ENCODE data around the gene DPEP1. TPM values are rescaled to one million over a fixed set of nuclear protein-coding genes. Genes with fewer than 3 reads are reported as not detected.

The DPEP1 gene
- total RNA-seq, 1 experiment from 2014 or later: 1.1 TPM

DNA sequence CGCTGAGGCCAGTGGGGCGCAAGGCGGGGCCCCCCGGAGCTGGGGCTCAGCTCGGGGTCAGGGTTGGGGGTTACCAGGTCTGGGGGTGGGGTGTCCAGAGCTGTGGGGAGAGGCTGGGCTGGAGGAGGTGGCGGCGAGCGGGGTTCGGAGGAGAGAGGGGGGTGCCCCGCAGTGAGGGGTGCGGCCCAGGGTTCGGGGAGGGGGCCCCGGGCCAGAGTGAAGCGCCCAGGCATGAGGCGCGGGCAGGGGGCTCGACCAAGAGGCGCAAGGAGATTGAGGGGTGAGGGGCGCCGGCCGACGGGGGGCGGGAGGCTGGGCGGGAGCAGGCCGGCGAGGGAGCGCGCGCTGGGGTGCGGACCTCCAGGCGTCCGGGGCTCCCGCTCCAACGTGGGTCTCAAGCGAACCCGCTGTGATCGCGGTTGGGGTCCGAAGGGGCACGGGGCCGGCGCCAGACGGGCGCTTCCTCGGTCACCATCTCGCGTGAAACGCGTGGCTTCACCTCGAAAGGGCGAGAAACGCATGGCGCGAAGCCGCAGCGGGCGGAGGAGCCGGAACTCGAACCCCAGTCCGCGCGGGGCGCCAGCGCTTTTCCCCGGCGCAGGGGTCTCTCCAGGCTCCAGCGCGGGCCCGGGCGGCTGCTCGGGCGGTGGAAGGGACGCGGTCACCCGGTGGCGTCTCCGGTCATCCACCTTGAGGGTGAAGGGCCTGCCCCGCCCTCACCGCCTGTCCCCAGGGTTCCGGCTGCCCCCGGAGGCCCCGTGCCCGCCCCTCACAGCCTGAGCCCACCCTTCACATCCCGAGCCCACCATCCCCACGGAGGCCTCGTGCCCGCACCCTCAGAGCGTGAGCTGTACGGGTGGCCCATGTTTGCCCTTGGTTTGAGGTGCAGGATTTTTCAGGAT, 37.0 kb upstream of the DPEP1 start:
- POLR2A ChIA-PET: interaction anchor here (1.2 kb wide), 1 partner anchor 11 kb away, joined by 3 read pairs; no protein-coding TSS in a partner anchor
- H3K4me1 ChIP-seq (ENCODE audit: control insufficient read depth in 1 of 2, insufficient read depth in 2 of 2, low read length in 2 of 2): peaks cover 19 to 41% of the 10 kb centered on the region in 2 experiments
- DNase-seq (ENCODE audit: low read depth, low spot score): no peak
- intact Hi-C loops (cut with micrococcal nuclease): no loop called here
- RAD21 ChIA-PET (ENCODE audit: low non-redundant PET in 1 of 2, low total read pairs in 2 of 2, uncharacterized antibody in 2 of 2, unreplicated experiment in 2 of 2): interaction anchor here in 1 of 2 experiments (1.3 kb wide), 1 partner anchor 65 kb away, joined by 3 read pairs; no protein-coding TSS in a partner anchor
- peaks cover 15 to 36% of the 10 kb centered on the region in 2 experiments; a peak in 3 of 4 replicates for H3K36me3 ChIP-seq (ENCODE audit: control insufficient read depth in 1 of 2, insufficient read depth in 2 of 2, low read length in 2 of 2)
- no peak for ATAC-seq
- peak overlapping the region; percentile 99 for H3K27ac ChIP-seq (ENCODE audit: low read depth, low read length)
- TF ChIP-seq EZH2phosphoT487 (IDR thresholded peaks at IDR 0.05; ENCODE audit: borderline replicate concordance) (no peak), ZFX (IDR thresholded peaks at IDR 0.05) (peak; percentile 37; the same call in 1 of the 2 replicates), POLR2AphosphoS5 (IDR thresholded peaks at IDR 0.05; ENCODE audit: low read depth, low read length) (peak; percentile 8; the same call in 1 of the 2 replicates)
- CTCF ChIA-PET: interaction anchor here (1.5 to 2.2 kb wide), 2 partner anchors 11 to 12 kb away, joined by 5 to 8 read pairs; no protein-coding TSS in a partner anchor
- peaks cover 37% of the 10 kb centered on the region for H3K79me2 ChIP-seq (ENCODE audit: insufficient read depth, low read length)
- no peaks in the 10 kb centered on the region for H3K27me3 ChIP-seq (ENCODE audit: insufficient read depth, low read length)
- peaks cover 0 to 4% of the 10 kb centered on the region in 2 experiments; a peak in 1 of 4 replicates for H3K9me3 ChIP-seq (ENCODE audit: control insufficient read depth in 1 of 2, insufficient read depth in 1 of 2, low read depth in 1 of 2, low read length in 2 of 2)
- H3K9ac ChIP-seq (ENCODE audit: low read length): peak overlapping the region; percentile 99
- no peak overlapping the region for H2AFZ ChIP-seq (ENCODE audit: low read depth, low read length, poor library complexity, severe bottlenecking)
- no peaks in the 10 kb centered on the region for H4K20me1 ChIP-seq (ENCODE audit: insufficient read depth)
- H3K4me2 ChIP-seq (ENCODE audit: low read length): peak overlapping the region; percentile 98
- BruUV-seq (replicated peaks): no TSS peak
- peak overlapping the region; percentile 71 to 97 for H3K4me3 ChIP-seq (replicated peaks in 1 of 2; ENCODE audit: low read depth in 1 of 2, low read length in 2 of 2)
- H3K9me2 ChIP-seq (ENCODE audit: insufficient read depth): no peaks in the 10 kb centered on the region

DNA sequence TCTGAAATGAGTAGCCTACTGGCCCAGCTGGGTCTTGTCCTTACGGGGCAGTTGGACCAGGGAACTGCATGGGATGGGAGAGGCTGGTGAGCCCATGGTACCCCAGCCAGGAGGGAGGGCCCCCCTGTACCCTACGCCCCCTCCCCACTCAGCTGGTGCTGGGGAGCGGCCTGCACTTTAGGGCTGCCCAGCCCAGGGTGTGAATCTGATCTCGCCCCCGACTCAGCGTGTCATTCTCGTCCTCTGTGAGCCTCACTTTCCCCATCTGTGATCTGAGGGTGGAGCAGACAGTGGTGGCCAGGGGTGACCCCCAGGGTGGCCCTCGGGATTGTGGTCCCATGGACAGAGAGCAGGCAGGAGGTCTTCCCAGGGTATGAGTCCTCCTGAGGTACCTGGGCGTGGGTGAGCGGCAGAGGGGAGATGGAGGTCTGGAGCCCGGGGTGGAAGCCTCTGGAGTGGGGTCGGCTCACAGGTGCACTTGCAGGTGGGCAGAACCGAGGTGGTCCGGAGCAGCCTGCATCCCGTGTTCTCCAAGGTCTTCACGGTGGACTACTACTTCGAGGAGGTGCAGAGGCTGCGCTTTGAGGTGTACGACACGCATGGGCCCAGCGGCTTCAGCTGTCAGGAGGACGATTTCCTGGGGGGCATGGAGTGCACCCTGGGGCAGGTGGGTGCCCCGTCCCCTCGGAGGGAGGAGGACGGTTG, 36.2 kb upstream of the DPEP1 start:
- DNase-seq (ENCODE audit: low read depth, low spot score) (no peak), ATAC-seq (no peak)
- Histone ChIP-seq H3K27ac (ENCODE audit: low read depth, low read length) (peak overlapping the region; percentile 99), H3K4me1 (ENCODE audit: control insufficient read depth in 1 of 2, insufficient read depth in 2 of 2, low read length in 2 of 2) (peaks cover 24 to 49% of the 10 kb centered on the region in 2 experiments), H3K4me2 (ENCODE audit: low read length) (peak overlapping the region; percentile 98), H3K36me3 (ENCODE audit: control insufficient read depth in 1 of 2, insufficient read depth in 2 of 2, low read length in 2 of 2) (peaks cover 18 to 43% of the 10 kb centered on the region in 2 experiments; a peak in 3 of 4 replicates), H4K20me1 (ENCODE audit: insufficient read depth) (no peaks in the 10 kb centered on the region; the same call in 1 of the 2 replicates), H3K9me2 (ENCODE audit: insufficient read depth) (no peaks in the 10 kb centered on the region), H2AFZ (ENCODE audit: low read depth, low read length, poor library complexity, severe bottlenecking) (no peak overlapping the region), H3K27me3 (ENCODE audit: insufficient read depth, low read length) (no peaks in the 10 kb centered on the region), H3K9ac (ENCODE audit: low read length) (peak overlapping the region; percentile 99; the same call in 1 of the 2 replicates), H3K9me3 (ENCODE audit: control insufficient read depth in 1 of 2, insufficient read depth in 1 of 2, low read depth in 1 of 2, low read length in 2 of 2) (peaks cover 0 to 4% of the 10 kb centered on the region in 2 experiments; a peak in 1 of 4 replicates), H3K4me3 (replicated peaks in 1 of 2; ENCODE audit: low read depth in 1 of 2, low read length in 2 of 2) (peak overlapping the region; percentile 71 to 97), H3K79me2 (ENCODE audit: insufficient read depth, low read length) (peaks cover 45% of the 10 kb centered on the region)
- ChIA-PET CTCF (interaction anchor here (2.2 kb wide), 1 partner anchor 12 kb away, joined by 8 read pairs; no protein-coding TSS in a partner anchor), RAD21 (ENCODE audit: low non-redundant PET in 1 of 2, low total read pairs in 2 of 2, uncharacterized antibody in 2 of 2, unreplicated experiment in 2 of 2) (no interaction called here), POLR2A (no interaction called here)
- TSS peak; percentile 41 for BruUV-seq (replicated peaks)
- intact Hi-C loops (cut with micrococcal nuclease): no loop called here
- TF ChIP-seq REST (IDR thresholded peaks at IDR 0.05; ENCODE audit: low read depth) (no peak), ZNF274 (IDR thresholded peaks at IDR 0.05; ENCODE audit: low read depth, low read length) (no peak), POLR2A (IDR thresholded peaks at IDR 0.05; ENCODE audit: borderline replicate concordance, extremely low read depth, insufficient read depth, insufficient read length) (no peak), EGR1 (IDR thresholded peaks at IDR 0.05; ENCODE audit: low read depth) (no peak), RAD21 (IDR thresholded peaks at IDR 0.05; ENCODE audit: low read depth) (no peak)
- TF ChIP-seq, protein P1, sequence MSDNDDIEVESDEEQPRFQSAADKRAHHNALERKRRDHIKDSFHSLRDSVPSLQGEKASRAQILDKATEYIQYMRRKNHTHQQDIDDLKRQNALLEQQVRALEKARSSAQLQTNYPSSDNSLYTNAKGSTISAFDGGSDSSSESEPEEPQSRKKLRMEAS (IDR thresholded peaks at IDR 0.05): no peak
